ENCODE results near the gene ADCY6.

ADCY6 gene

GRCh38 chr12:48822139-48822538 is 33.2 kb upstream of the ADCY6 start:
- DNase-seq (ENCODE audit: low read depth), result no peak
- no peak overlapping the region for H3K4me3 ChIP-seq (ENCODE audit: low read depth, low read length)
- TF ChIP-seq, protein P1, sequence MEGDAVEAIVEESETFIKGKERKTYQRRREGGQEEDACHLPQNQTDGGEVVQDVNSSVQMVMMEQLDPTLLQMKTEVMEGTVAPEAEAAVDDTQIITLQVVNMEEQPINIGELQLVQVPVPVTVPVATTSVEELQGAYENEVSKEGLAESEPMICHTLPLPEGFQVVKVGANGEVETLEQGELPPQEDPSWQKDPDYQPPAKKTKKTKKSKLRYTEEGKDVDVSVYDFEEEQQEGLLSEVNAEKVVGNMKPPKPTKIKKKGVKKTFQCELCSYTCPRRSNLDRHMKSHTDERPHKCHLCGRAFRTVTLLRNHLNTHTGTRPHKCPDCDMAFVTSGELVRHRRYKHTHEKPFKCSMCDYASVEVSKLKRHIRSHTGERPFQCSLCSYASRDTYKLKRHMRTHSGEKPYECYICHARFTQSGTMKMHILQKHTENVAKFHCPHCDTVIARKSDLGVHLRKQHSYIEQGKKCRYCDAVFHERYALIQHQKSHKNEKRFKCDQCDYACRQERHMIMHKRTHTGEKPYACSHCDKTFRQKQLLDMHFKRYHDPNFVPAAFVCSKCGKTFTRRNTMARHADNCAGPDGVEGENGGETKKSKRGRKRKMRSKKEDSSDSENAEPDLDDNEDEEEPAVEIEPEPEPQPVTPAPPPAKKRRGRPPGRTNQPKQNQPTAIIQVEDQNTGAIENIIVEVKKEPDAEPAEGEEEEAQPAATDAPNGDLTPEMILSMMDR (conservative IDR thresholded peaks at IDR 0.05; ENCODE audit: low read depth, low read length), result no peak

- TF ChIP-seq, protein P1 (conservative IDR thresholded peaks at IDR 0.05; ENCODE audit: low read depth, low read length), result no peak
- H3K4me3 ChIP-seq (ENCODE audit: low read depth, low read length), result no peak overlapping the region
- DNase-seq (ENCODE audit: low read depth), result no peak
Measured at GRCh38 chr12:48819986-48820725, 31.3 kb upstream of the ADCY6 start.

DNA sequence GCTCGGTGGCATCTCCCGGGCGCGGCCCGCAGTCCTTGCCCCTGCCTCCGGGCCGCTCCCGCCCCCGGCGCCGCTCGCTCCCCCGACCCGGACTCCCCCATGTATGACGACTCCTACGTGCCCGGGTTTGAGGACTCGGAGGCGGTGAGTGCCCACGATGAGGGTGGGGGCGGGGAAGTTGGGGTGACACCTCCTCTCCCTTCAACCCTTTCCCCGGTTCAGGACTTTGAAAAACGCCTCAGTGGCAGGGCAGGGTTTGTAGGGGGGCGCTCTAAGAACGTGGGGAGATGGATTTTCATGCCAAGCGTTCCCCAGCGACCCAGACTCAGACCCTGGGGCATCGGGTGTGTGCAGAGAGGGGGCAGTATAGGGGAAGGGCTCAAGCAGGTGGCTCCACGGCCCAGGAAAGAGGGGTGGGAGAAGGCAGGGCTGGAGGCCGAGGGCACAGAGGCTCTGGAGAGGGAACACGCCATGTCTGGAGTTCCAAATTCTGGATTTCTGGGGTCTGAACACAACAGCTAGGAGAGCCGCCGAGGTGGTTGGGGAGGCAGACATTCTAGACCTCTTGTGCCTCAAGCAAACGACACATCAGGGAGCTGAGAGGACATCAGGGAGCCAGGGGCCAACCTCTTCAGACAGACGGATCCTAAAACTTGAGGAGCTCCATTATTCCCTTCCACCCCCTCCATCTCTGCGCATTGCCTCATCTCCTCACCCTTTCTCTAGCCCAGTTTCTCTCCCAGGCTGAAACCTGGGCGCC is 30.1 kb upstream of the ADCY6 start:
- DNase-seq (ENCODE audit: low read depth), result no peak
- TF ChIP-seq, protein P1 (conservative IDR thresholded peaks at IDR 0.05; ENCODE audit: low read depth, low read length), result peak; percentile 25
- H3K4me3 ChIP-seq (ENCODE audit: low read depth, low read length), result peak overlapping the region; percentile 71

- peak; percentile 45 for DNase-seq (ENCODE audit: low read depth)
- TF ChIP-seq, protein P1 (conservative IDR thresholded peaks at IDR 0.05; ENCODE audit: low read depth, low read length), result no peak
- peak within 1 kb of the TSS; percentile 71 for H3K4me3 ChIP-seq (ENCODE audit: low read depth, low read length)
Measured at GRCh38 chr12:48817873-48818830, 29.3 kb upstream of the ADCY6 start, which contains the start of gene CACNB3. CACNB3 (plus strand) TSS chr12:48818496; CDS start chr12:48818930, 434 bp downstream.

GRCh38 chr12:48816143-48816854 is 27.4 kb upstream of the ADCY6 start:
- DNase-seq (ENCODE audit: low read depth), result peak; percentile 25
- peak overlapping the region; percentile 84 for H3K4me3 ChIP-seq (ENCODE audit: low read depth, low read length)
- TF ChIP-seq, protein P1 (conservative IDR thresholded peaks at IDR 0.05; ENCODE audit: low read depth, low read length), result no peak
